K562 (cell line): ENCODE data around the gene ST7. TPM values are rescaled to one million over a fixed set of nuclear protein-coding genes. Genes with fewer than 3 reads are reported as not detected.
A peak's percentile ranks its signal among the peaks of the same experiment; 100 is the strongest.

Experiments used
- ARID1B ChIP-seq: fragments of 450-650 bp; IDR thresholded peaks from 2 replicates; pipeline ENCODE4 v1.6.1; 2016; ENCODE audit warnings: antibody characterized with exemption, mild to moderate bottlenecking, inconsistent platforms
- ATF1 ChIP-seq, 2 experiments: fragments of 450-650 bp in 1 of 2; IDR thresholded peaks; 2 replicates each; pipeline ENCODE4 v1.6.1; 2016; ENCODE audit warnings: missing compliant biosample characterization in 1 of 2, missing genetic modification characterization in 1 of 2
- CBX8 ChIP-seq: fragments of 200-600 bp; sonication (generic); IDR thresholded peaks from 2 replicates; pipeline ENCODE4 v1.6.1; 2012; ENCODE audit warnings: borderline replicate concordance, mixed run types, low read depth, mild to moderate bottlenecking, moderate library complexity, mixed read lengths, low read length, control low read depth, inconsistent platforms; ENCODE audit not compliant: poor library complexity, severe bottlenecking; ENCODE audit errors: extremely low read depth
- GATA2 ChIP-seq: sonication (generic); formaldehyde crosslinking; IDR thresholded peaks from 2 replicates; pipeline ENCODE4 v1.4.0; 2020; ENCODE audit warnings: mild to moderate bottlenecking, missing genetic modification reagents
- HMBOX1 ChIP-seq: sonication (generic); IDR thresholded peaks from 2 replicates; pipeline ENCODE4 v1.6.1; 2016
- IFI16 ChIP-seq: fragments of 250-450 bp; sonication (Bioruptor Pico); IDR thresholded peaks from 2 replicates; pipeline ENCODE4 v2.1.2; 2022; ENCODE audit warnings: mild to moderate bottlenecking, inconsistent platforms
- KDM1A ChIP-seq, 2 experiments: fragments of 450-650 bp; IDR thresholded peaks; 2 replicates each; pipeline ENCODE4 v1.6.1; 2016; ENCODE audit warnings: mild to moderate bottlenecking in 2 of 2
- KLF6 ChIP-seq: fragments of 250-450 bp; sonication (Bioruptor Pico); IDR thresholded peaks from 2 replicates; pipeline ENCODE4 v1.4.0; 2020; ENCODE audit warnings: mild to moderate bottlenecking, moderate library complexity, borderline replicate concordance
- MTA3 ChIP-seq: fragments of 450-650 bp; formaldehyde crosslinking; IDR thresholded peaks from 2 replicates; pipeline ENCODE4 v1.6.1; 2017; ENCODE audit warnings: mild to moderate bottlenecking, borderline replicate concordance
- MYC ChIP-seq, 2 experiments: fragments of 250-450 bp in 1 of 2; sonication (Bioruptor Pico) in 1 of 2; IDR thresholded peaks; 2 replicates each; pipeline versions ENCODE4 v1.5.1 to v1.6.1; 2012 to 2021; ENCODE audit warnings: low read depth in 2 of 2, borderline replicate concordance in 1 of 2, improper control_type of control experiment in 1 of 2, low read length in 1 of 2, mild to moderate bottlenecking in 1 of 2, moderate library complexity in 1 of 2
- RBM22 ChIP-seq: fragments of 200-400 bp; formaldehyde crosslinking; IDR thresholded peaks from 2 replicates; pipeline ENCODE4 v1.6.1; 2018; ENCODE audit warnings: low read length, low read depth; ENCODE audit not compliant: poor library complexity, severe bottlenecking
- TSC22D4 ChIP-seq: fragments of 450-650 bp; IDR thresholded peaks from 2 replicates; pipeline ENCODE4 v1.6.1; 2016; ENCODE audit warnings: missing genetic modification characterization, missing biosample characterization, control low read depth
- ZNF197 ChIP-seq: fragments of 200-800 bp; sonication (Bioruptor generic); IDR thresholded peaks from 2 replicates; pipeline ENCODE4 v1.6.1; 2016; ENCODE audit warnings: low read depth, missing genetic modification characterization, missing compliant biosample characterization
- ZNF830 ChIP-seq: fragments of 250-450 bp; sonication (Bioruptor Pico); IDR thresholded peaks from 2 replicates; pipeline ENCODE4 v1.5.0; 2021; ENCODE audit warnings: mild to moderate bottlenecking
- polyA plus RNA-seq, 8 experiments: library from polyadenylated mRNA; depleted of rRNA in 4 of 8; stranded (reverse) in 5 of 8; unstranded in 3 of 8; fragments of >200 nt; fragmentation: Nextera tagmentation in 2 of 8; fragmentation: Illumina TruSeq in 1 of 8; extraction: Ambion mirVana in 2 of 8; extraction: Trizol in 1 of 8; gene quantifications; 2 replicates each; pipeline versions ENCODE4 v1.2.1 to v1.2.3, GENCODE V29; 2011 to 2014; ENCODE audit warnings: inconsistent platforms in 1 of 8, missing spikeins in 1 of 8
- total RNA-seq, 7 experiments: library from RNA; depleted of rRNA in 6 of 7; stranded (reverse); fragments of >200 nt in 6 of 7; fragmentation: Illumina TruSeq in 2 of 7; extraction: Trizol in 2 of 7; gene quantifications; 2 replicates each; pipeline versions ENCODE4 v1.2.1 to v1.2.3, GENCODE V29; 2011 to 2021; ENCODE audit warnings: low replicate concordance in 1 of 7
- TF ChIP-seq, protein P1 (sequence below): fragments of 250-450 bp; sonication (Bioruptor Pico); IDR thresholded peaks from 2 replicates; pipeline ENCODE4 v1.8.0; 2021; ENCODE audit warnings: moderate library complexity, mild to moderate bottlenecking, inconsistent platforms
- TF ChIP-seq, protein P2 (sequence below), 2 experiments: IDR thresholded peaks; 2 replicates each; pipeline ENCODE4 v1.6.1; 2011; ENCODE audit warnings: borderline replicate concordance in 1 of 2, control low read depth in 1 of 2, low read depth in 1 of 2, low read length in 1 of 2, mild to moderate bottlenecking in 1 of 2, mixed read lengths in 1 of 2, moderate library complexity in 1 of 2; ENCODE audit not compliant: insufficient read depth in 1 of 2, insufficient read length in 1 of 2, poor library complexity in 1 of 2, severe bottlenecking in 1 of 2; ENCODE audit errors: extremely low read depth in 1 of 2
- TF ChIP-seq, protein P3 (sequence below): sonication (generic); formaldehyde crosslinking; IDR thresholded peaks from 2 replicates; pipeline ENCODE4 v1.8.0; 2023; ENCODE audit warnings: mild to moderate bottlenecking, missing genetic modification reagents

ST7 gene
- total and polyA plus RNA-seq, 9 of the 15 experiments (the other 6 are each of a cell fraction or from before 2014, with no cell fraction given): 23.9 to 56.3 (median 36.9) TPM

GRCh38 chr7:117015258-117016184 is 62.2 kb downstream of the ST7 start (continued):
- TF ChIP-seq, protein P1, sequence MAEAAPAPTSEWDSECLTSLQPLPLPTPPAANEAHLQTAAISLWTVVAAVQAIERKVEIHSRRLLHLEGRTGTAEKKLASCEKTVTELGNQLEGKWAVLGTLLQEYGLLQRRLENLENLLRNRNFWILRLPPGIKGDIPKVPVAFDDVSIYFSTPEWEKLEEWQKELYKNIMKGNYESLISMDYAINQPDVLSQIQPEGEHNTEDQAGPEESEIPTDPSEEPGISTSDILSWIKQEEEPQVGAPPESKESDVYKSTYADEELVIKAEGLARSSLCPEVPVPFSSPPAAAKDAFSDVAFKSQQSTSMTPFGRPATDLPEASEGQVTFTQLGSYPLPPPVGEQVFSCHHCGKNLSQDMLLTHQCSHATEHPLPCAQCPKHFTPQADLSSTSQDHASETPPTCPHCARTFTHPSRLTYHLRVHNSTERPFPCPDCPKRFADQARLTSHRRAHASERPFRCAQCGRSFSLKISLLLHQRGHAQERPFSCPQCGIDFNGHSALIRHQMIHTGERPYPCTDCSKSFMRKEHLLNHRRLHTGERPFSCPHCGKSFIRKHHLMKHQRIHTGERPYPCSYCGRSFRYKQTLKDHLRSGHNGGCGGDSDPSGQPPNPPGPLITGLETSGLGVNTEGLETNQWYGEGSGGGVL (CRISPR knock-in tag): no peak
- TF ChIP-seq GATA2 (CRISPR knock-in tag): peak; percentile 33; the same call in 1 of the 2 replicates
- TF ChIP-seq MYC (IDR thresholded peaks at IDR 0.05; ENCODE audit: low read depth, low read length): no peak
- no peak for TF ChIP-seq MYC (CRISPR knock-in tag; IDR thresholded peaks at IDR 0.05; ENCODE audit: borderline replicate concordance, low read depth)
- no peak for TF ChIP-seq TSC22D4 (tag)
- TF ChIP-seq, protein P2, sequence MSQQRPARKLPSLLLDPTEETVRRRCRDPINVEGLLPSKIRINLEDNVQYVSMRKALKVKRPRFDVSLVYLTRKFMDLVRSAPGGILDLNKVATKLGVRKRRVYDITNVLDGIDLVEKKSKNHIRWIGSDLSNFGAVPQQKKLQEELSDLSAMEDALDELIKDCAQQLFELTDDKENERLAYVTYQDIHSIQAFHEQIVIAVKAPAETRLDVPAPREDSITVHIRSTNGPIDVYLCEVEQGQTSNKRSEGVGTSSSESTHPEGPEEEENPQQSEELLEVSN (IDR thresholded peaks at IDR 0.05; ENCODE audit: borderline replicate concordance in 1 of 2, extremely low read depth in 1 of 2, insufficient read depth in 1 of 2, insufficient read length in 1 of 2, low read depth in 1 of 2, low read length in 1 of 2, poor library complexity in 1 of 2, severe bottlenecking in 1 of 2): no peak
- no peak for TF ChIP-seq MTA3
- TF ChIP-seq RBM22: no peak
- TF ChIP-seq IFI16 (CRISPR knock-in tag): no peak
- TF ChIP-seq KDM1A (IDR thresholded peaks at IDR 0.05): peak; percentile 94 to 96
- TF ChIP-seq, protein P3, sequence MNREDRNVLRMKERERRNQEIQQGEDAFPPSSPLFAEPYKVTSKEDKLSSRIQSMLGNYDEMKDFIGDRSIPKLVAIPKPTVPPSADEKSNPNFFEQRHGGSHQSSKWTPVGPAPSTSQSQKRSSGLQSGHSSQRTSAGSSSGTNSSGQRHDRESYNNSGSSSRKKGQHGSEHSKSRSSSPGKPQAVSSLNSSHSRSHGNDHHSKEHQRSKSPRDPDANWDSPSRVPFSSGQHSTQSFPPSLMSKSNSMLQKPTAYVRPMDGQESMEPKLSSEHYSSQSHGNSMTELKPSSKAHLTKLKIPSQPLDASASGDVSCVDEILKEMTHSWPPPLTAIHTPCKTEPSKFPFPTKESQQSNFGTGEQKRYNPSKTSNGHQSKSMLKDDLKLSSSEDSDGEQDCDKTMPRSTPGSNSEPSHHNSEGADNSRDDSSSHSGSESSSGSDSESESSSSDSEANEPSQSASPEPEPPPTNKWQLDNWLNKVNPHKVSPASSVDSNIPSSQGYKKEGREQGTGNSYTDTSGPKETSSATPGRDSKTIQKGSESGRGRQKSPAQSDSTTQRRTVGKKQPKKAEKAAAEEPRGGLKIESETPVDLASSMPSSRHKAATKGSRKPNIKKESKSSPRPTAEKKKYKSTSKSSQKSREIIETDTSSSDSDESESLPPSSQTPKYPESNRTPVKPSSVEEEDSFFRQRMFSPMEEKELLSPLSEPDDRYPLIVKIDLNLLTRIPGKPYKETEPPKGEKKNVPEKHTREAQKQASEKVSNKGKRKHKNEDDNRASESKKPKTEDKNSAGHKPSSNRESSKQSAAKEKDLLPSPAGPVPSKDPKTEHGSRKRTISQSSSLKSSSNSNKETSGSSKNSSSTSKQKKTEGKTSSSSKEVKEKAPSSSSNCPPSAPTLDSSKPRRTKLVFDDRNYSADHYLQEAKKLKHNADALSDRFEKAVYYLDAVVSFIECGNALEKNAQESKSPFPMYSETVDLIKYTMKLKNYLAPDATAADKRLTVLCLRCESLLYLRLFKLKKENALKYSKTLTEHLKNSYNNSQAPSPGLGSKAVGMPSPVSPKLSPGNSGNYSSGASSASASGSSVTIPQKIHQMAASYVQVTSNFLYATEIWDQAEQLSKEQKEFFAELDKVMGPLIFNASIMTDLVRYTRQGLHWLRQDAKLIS (CRISPR knock-in tag): no peak
- no peak for TF ChIP-seq ZNF197 (CRISPR knock-in tag)
- peak; percentile 82; the same call in 1 of the 2 replicates for TF ChIP-seq HMBOX1
- no peak for TF ChIP-seq ZNF830 (CRISPR knock-in tag)
- no peak for TF ChIP-seq KLF6 (CRISPR knock-in tag)
- TF ChIP-seq ATF1 (CRISPR knock-in tag; IDR thresholded peaks at IDR 0.05): no peak
- TF ChIP-seq ATF1 (tag; IDR thresholded peaks at IDR 0.05): no peak
- 0 out of 2 replicates have a peak, but pooled peaks have one; percentile 6 for TF ChIP-seq ARID1B
- TF ChIP-seq CBX8: no peak
